Activated CD8-positive, alpha-beta memory T cell treated with anti-CD3 and anti-CD28 coated beads for 1 hour (primary cell): ENCODE data around the gene MTERF4.

Experiments used
- DNase-seq, 2 donors: peaks; one replicate each; pipeline ENCODE4 v3.0.0-alpha.2; 2020; ENCODE audit warnings: low read depth in 1 of 2; ENCODE audit errors: extremely low read depth in 1 of 2

Gene MTERF4

DNA sequence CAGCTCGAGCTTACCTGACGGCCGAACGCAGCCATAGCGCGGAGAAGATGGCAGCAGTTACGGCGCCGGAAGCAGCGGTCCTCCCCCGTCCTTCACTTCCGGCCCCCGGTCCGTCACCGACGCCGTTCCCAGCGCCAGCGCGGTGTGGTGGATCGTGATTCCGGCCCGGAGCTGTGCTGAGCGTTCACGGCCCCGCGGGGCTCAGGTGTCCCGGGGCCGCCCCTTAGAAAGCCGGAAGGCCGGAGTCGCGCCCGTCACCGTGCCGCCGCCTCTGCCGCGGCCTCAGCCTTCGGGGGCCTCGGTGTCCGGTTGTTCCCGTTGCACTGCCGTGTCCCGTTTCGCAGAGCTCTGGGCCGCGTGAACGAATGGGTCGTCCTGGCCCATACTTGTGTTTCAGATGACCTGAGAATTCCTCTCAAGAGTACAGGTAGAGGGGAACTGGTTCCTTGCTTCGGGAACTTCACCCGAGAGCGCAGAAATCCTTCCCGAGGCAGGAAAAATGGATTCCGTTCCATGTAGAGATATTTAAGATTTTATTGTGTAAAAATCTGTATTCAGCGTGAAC is at the start of gene MTERF4:
Gene MTERF4, minus strand, starts transcription at position 49 of the 565 bp plus-strand sequence. Its CDS starts 14 bp downstream, at position 35.
- peak; percentile 60 to 81 for DNase-seq

DNA sequence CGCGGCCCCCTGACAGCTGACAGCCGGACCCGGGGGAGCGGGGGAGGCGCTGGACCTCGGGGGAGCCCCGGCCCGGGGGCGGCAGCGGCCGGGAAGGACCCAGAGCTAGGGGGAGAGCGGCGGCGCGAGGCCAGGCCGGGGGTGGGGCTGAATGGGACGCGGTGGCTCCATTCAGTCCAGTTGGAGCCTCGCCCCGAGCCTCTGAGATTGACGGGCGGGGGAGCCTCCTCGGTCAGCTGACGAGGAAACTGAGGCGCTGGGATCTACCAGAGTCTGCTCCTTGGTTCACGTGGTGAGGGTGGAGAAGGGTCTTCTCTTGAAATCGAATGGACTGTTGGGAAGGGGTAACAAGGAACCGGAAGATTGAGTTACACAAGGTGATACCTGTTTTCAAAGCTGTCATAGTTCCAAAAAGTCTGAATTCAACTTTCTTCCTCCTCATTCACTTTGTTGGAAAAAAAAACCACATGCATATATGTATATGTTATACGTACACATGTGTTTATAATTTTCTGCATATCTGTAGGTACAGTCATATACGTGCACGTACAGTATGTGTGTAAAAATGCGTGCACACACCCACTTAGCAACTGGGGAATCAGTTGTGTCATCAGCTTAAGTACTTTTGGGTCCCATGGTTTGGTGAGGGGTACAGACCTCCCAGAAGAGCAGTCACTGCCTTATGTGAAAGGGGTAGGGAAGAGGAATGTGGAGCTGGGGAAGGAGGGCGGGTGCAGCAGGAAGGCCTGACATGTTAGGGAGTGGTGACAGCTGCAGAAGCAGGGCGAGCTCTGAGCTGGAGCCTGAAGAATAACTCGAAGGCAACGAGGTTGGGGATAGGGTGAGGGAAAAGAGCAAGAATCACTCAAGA is 48.8 kb upstream of the MTERF4 start:
- no peak for DNase-seq

DNA sequence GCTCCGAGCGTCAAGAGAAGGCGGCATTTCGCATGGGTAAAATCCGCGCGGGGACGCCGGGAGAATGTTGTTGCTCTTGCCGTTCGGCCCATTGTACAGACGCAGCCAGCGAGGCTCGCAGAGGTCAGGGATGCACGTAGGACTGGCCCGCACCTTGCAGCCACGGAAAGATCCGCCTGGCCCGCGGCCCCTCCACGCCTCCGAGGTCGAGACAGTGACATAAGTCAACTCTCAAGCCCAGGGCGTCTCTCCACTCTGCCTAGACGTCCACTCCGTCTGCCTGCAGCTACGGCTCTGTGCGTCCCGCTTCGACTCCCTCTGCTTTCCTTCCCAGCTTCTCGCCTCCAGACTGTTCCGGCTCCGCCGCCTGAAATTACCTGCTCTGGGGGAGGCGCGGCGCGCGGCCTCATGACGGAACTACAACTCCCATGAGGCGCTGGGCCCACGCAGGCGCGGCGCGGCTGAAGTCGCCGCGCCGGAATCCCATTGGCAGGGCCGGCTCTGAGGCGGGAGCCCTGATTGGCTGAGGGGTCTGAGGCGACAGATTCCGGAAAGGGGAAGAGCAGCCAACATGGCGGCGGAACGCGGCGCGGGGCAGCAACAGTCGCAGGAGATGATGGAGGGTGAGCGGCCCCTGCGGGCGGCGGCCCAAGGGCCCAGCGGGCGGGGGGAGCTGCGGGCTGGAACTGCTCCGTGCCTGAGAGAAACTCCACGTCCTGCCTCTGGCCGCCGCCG is 48.0 kb upstream of the MTERF4 start, which contains the start of gene PPP1R7:
Gene PPP1R7, plus strand, starts transcription at position 543 of the 735 bp plus-strand sequence. Its CDS starts 29 bp downstream, at position 572.
- DNase-seq, result peak; percentile 88 to 89

DNA sequence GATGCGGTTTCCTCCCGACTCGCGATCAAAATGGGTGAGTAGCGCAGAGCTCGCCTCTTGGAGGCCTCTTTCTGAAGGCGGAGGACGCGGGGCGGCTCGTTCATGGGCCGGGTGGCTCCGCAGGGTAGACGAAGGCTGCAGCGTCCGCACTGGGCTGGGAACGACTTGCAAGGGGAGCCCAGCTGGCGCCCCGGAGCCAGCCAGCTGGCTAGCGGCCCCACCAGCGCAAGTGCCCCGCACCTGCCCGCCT is 47.5 kb upstream of the MTERF4 start:
- DNase-seq, result no peak

DNA sequence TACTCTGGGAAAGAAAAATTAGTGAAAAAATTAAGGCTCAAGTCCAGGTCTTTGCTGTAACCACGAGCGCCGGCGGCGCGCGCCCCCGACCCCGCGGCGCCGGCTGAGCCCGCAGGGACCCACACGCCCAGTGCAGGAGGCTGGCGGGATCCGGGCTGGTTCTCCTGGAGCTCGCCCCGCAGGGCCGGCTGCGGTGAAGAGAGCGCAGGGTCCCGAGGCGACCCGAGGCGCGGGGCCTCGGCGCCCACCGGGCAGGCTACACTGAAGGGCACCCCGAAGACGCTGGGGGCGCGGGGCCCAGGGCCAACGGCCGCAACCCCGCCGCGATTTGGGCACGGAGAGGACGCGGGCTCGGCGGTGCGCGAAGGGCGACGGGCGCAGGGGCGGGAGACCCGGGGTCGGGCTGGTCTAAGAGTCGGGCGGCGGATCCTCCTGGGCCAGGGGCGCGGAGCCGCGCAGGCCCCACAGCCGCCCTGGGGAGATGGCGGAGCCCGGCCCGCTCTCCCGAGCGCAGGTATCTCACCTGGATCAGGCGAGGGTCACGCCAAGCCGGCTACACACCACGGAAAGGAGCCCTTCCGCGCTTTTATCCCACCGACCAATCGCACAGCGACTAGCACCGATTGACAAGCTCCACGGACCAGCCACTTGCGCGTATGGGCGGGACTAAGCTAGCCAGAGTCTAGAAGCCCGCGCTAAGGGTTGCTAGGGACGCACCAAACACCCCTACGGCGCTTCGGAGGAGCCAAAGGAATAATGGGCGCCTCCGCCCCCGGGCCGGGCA is 47.0 kb upstream of the MTERF4 start, which contains the start of gene PASK:
Gene PASK, minus strand, starts transcription at position 582 of the 784 bp plus-strand sequence. CDS start 6,440 bp downstream, outside the sequence.
- peak; percentile 85 to 86 for DNase-seq

- DNase-seq, result no peak
Observed at GRCh38 chr2:241148239-241148638, 46.2 kb upstream of the MTERF4 start.

- DNase-seq, result no peak
Observed at GRCh38 chr2:241147336-241147735, 45.2 kb upstream of the MTERF4 start.

DNA sequence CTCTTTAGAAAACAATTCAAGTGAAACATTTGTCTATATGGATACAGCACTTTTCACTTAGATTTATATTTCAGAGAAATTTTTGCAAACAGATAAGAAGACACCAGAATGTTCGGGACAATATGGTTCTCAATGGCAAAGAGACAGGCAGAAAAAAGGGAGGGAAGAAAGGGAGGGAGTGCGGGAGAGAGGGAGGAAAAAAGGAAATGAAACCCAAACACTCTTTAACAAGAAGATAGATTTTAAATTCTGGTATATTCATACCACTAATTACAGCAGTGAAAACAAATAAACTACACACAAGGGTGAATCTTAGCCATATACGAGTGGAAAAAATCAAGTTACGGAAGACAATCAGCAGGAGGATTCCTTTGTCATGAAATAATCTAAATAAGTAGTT is 44.2 kb upstream of the MTERF4 start:
- no peak for DNase-seq

DNA sequence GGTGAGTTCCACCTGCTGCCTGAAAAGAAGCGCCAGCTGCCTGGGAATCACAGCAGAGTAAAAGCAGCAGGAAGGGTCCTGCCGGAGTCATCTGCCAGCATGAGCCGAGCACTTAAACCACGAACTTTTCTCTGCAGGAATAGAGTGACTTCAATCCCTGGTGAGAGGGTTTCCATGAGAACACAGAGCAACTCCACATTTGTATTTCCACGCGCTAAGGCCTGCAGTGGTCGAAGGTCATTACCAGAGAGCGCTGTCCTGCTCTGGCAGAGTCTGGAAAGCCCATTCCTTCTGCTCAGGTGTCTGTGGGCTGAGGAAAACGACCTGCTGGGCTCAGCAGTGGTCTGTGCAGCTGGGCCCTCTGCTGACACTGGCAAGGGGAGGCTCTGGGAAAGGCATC is 40.5 kb upstream of the MTERF4 start:
- no peak for DNase-seq

- DNase-seq, result no peak
Observed at GRCh38 chr2:241142063-241142462, 40.0 kb upstream of the MTERF4 start.

DNA sequence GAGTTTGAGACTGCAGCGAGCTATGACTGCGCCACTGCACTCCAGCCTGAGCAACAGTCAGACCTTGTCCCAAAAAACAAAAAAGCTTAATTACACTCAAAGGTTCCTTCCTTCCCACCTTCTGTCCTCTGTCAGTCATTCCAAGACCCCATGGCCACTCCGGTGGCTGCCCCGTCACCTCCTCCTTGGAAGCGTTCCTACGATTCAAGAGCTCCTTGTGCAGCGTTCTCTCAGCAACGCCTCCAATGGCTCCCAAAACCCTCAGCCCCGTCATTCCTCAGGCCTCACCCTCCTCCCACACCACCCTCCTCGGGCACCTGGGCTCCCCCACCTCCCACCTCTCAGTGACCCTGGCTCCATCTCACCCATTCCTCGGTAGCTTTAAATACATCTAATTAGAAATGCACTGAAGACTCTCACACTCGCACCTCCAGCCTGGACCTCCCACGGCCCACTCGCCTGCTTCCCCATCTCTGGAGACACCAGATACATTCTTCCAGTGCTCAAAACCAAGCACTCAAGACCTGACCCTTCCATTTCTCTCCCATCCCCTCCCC is 39.2 kb upstream of the MTERF4 start:
- no peak for DNase-seq

DNA sequence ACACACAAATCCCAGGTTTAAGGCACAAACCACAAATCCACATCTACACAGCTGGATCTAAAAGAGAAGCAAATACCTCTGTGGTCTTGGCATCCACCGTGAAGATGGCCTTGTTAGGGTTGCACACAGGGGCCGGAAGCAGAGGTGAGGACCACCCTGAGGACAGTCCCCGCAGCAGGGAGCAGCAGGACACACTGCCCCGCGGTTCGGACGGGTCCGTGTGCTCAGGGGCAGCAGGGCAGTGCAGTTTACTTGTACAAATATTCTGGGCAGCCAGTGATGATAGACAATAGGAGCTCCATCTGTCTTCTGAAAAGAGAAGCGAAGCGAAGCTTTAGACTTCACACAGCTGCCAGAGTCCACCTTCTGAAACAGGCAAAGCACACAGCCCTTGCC is 38.4 kb upstream of the MTERF4 start:
- DNase-seq, result no peak

DNA sequence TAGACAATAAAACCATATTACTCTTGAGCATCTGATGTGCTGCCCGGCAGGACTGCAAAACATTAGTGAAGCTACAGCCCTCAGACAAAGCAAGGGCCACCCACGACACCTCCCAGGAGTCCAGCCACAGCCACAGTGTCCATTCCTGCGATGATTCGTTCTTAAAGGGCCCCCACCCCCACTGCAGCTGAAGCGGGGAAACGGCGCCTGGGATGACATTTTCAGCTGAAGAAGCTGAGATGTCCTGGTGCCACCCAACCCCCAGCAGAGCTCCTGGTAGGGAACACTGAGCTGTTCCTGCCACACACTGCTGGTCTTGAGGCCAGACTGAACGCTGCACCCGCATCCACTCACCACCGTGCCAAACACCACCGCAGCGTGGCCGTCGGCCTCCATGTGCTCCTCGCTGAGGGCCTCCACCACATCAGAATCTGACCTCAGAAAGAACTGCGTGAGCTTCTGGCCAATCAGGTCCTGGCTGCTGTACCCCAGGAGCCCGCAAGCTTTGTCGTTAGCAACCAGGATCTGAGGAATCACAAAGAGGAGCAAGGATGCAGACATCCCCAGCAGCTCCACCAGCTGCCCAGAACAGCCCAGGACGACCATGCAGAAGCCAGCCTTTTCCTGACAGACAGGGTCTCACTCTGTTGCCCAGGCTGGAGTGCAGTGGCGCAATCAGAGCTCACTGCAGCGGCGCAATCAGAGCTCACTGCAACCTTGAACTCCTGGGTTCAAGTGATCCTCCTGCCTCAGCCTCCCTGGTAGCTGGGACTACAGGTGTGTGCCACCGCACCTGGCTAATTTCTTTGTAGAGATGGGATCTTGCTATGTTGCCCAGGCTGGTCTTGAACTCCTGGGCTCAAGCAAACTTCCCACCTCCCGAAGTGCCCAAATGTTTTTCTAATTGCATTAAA is 37.7 kb upstream of the MTERF4 start:
- DNase-seq, result no peak

GRCh38 chr2:241138471-241138870 is 36.4 kb upstream of the MTERF4 start:
- no peak for DNase-seq

DNA sequence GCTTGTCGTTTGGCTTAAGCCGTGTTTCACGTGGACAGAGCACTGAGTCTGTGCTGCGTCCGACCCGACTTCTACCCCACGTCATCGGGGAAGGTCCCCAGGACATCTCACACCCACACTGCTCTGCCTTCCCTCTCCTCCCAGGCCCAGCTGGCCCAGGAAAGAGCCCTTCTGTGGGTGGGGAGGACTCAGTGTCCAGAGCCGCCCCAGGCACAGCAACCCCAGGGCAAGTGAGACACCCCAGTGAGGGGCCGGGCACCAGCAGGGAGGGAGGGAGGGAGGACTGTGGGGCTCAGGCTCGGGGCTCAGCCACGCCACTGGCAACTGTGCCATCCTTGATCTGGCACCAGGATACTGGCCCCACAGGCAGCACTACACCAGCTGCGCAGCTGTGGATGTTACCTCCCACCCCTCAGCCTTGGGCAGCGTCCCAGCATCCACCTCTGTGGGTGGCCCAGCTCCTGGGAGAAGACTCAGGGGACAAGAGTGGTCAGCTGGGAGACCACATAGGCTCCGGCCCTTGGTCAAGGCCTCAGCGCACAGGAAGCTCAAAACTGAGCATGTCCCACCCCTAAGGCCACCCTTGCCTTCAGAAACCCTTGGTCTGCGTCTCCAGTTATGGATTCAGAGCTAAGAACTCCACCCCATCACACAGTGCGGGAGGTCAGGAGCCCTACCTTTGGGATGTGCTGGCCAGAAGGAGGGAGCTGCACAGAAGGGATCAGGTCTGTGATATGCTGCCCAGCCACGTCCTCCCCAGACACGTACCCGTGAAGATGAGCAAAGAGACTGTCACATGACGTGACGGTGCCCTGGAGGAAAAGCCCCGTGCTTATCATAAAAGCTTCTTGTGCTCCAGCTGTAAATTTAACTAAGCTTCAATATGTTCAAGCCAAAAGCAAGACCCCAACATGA is 35.4 kb upstream of the MTERF4 start:
- no peak for DNase-seq

DNA sequence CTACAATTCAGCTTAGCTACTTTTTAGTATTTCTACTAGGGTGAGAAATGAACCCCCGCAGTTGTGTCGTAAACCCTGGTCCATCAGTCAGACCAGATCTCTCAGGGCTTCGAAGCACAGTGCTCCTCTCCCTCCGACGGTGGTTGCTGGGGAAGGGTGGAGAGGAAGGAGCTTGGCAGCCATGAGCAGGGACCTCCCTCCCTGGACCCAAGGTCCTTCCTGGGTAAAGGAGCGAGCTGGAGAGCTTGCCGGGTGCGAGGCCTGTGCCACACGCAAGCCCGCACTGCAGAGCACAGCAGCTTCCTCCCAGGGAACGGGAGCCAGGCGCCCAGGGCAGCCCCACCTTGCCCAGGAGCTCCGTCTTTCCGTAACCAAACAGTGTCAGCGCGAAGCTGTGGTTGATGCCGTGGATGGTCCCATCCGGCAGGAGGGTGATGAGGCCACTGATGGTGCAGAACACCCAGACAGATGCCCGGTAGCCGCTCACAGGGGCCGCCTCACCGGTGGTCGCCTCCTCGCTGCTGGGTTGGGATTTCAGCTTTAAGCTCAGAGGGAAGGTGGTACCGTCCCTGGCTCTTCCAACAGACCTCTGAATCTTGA is 34.7 kb upstream of the MTERF4 start:
- DNase-seq, result no peak

DNA sequence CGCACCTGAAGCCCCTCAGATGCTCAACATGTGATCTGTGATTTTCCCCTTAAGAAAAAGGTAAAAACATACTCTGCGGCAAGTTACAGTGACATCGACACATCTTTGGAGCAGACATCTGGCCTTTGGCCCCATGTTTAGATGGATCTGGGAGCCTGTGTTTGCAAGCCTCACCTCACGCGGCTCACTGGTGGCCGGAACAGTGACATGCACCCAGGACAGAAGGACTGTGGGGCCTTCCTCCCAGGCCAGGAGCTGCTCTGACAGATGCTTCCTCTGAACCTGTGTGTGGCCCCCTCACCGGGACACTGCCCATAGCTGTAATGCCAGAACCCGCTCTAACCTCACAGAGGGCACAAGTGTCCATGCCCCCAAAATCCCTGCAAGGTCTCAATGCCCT is 34.1 kb upstream of the MTERF4 start:
- no peak for DNase-seq

DNA sequence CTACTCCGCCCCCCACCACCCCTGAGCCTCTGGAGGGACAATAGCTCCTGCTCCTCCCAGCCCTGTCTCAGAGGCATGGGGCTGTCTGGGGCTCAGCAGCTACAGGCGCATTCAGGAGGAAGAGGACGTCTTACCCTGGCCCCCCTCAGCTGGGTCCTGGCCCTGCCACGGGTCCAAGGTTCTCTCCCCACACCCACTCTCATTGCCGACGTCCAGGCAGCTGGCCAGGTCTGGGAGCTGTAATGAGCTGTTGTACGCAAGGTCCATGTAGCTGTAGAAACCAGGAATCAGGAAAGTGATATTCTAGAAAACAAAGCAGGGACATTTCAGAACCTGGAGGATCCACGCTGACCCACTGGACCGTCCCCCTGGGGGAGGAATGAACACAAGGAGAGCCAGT is 33.6 kb upstream of the MTERF4 start:
- DNase-seq, result no peak
